Occipital lobe (tissue), 2 donors: Measurements from ENCODE around the gene KRTAP4-6. TPM values are rescaled to one million over a fixed set of nuclear protein-coding genes. Genes with fewer than 3 reads are reported as not detected.
"Not testable (repeated sequence)": the region's sequence is repeated elsewhere in the genome, so short reads cannot be mapped to it uniquely, and the experiment has no call there.

ENCODE experiments used
- DNase-seq: peaks from one replicate; lab custom pipeline; 2025; lab: John Stamatoyannopoulos, UW
- total RNA-seq: library from RNA; depleted of rRNA; stranded (reverse); fragments of >200 nt; gene quantifications from one replicate; pipeline ENCODE4 v1.2.3, GENCODE V29; 2014

The KRTAP4-6 gene
- total RNA-seq = not detected

- DNase-seq = no peak
Measured at GRCh38 chr17:41140360-41141131, at the start of gene KRTAP4-6. Gene KRTAP4-6, minus strand, starts transcription at chr17:41140544. Its CDS starts 57 bp downstream, at chr17:41140487.

- DNase-seq = not testable (repeated sequence)
Measured at GRCh38 chr17:41189837-41190318, 49.5 kb upstream of the KRTAP4-6 start, which contains the start of gene KRTAP9-1. Gene KRTAP9-1, plus strand, starts transcription at chr17:41189887. Its CDS starts 0 bp downstream, at chr17:41189887.

GRCh38 chr17:41186872-41187271 is 46.5 kb upstream of the KRTAP4-6 start:
- no peak for DNase-seq

DNA sequence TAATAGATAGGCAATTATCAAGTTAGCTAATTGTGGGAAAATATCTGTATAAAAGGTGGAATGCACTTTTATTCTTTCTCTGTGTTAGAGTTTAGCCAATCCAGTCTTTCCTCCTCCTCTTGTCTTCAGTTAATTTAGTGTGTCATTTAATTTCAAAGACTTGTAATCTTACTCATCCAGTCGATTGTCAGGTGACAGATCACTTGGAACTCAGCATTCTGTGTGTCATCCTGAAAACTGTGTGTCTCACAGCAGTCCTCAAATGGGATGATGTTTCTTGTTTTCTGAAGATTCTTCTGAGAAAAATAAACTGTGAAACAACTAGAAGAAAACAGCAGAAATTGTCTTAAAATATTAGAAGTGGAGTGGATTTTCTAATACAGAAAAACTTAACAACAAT is 44.7 kb upstream of the KRTAP4-6 start:
- no peak for DNase-seq

DNA sequence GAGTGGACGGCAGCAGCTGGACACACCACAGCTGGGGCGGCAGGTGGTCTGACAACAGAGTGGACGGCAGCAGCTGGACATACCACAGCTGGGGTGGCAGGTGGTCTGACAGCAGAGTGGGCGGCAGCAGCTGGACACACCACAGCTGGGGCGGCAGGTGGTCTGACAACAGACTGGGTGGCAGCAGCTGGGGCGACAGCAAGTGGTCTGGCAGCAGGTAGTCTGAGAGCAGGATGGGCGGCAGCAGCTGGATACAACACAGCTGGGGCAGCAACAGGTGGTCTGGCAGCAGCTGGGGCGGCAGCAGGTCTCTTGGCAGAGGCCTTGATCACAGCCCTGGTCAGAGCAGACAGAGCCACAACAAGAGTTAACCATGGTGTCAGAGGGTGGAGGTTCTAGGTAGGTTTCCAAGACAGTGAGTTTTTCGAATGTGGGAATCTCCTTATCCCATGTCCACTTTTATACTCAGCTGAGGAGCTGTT is 44.2 kb upstream of the KRTAP4-6 start, which contains the start of gene KRTAP4-1:
TSS of gene KRTAP4-1 (minus strand) at position 432 of the 482 bp plus-strand sequence. CDS start at position 375, 57 bp downstream.
- no peak for DNase-seq

GRCh38 chr17:41178843-41179616 is 38.7 kb upstream of the KRTAP4-6 start:
- no peak for DNase-seq

DNA sequence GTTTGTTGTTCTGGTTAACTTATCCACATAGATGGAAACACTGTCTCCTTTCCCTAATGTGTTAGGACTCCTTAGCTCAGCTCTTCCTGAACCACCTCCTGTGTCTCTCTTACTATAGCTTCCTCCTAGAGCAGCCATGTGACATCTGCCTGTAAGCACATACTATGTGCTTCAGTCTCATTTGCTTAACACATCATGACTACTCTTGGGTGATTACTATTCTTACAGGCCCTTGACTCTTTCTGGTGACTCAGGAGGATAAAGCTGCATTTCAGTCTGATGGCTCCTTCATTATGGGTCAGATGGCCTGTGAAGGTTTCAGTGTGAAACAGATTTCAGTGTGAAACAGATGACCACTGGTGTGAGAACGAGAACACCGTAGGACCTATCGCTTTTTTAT is 38.0 kb upstream of the KRTAP4-6 start:
- DNase-seq = no peak

- DNase-seq = no peak
Measured at GRCh38 chr17:41177727-41178271, 37.5 kb upstream of the KRTAP4-6 start, which contains the start of gene KRTAP4-2. Gene KRTAP4-2, minus strand, starts transcription at chr17:41178221. Its CDS starts 57 bp downstream, at chr17:41178164.

- DNase-seq = no peak
Measured at GRCh38 chr17:41176744-41177387, 36.5 kb upstream of the KRTAP4-6 start.

DNA sequence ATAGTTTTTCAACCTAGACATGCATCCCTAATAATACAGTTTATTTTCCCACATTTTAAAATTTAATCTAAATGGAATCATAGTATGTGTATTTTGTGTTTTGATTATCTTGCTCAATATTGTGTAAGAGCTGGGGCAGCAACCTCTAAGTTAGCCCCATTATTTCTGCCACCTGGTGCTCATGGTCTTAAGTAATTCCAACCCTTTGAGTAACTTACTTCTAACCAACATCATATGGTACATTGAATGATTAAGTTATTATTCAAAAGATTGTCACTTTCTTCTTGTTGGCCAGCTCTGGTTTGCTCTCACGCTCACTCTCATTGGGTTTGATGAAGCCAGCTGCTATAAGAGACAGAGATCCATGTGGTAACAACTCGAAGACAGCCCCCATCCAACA is 31.5 kb upstream of the KRTAP4-6 start:
- no peak for DNase-seq

DNA sequence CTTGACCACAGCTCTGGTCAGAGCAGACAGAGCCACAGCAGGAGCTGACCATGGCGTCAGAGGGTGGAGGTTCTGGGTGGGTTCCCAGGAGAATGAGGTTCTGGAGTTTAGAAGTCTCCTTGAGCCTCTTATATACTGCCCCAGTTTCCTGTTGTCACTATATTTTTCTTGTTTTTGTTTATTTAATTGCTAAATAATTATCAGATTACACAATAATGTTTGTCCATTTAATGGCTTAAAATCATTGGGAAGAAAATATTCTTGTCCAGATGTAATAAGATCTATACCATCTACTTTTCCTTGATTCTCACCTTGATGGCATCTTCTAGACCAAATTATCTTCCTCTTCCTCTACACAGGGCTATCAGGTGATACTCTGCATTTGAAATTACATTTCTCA is 27.8 kb upstream of the KRTAP4-6 start, which contains the start of gene KRTAP4-3:
TSS of gene KRTAP4-3 (minus strand) at position 101 of the 400 bp plus-strand sequence. CDS start at position 52, 49 bp downstream.
- DNase-seq = no peak

DNA sequence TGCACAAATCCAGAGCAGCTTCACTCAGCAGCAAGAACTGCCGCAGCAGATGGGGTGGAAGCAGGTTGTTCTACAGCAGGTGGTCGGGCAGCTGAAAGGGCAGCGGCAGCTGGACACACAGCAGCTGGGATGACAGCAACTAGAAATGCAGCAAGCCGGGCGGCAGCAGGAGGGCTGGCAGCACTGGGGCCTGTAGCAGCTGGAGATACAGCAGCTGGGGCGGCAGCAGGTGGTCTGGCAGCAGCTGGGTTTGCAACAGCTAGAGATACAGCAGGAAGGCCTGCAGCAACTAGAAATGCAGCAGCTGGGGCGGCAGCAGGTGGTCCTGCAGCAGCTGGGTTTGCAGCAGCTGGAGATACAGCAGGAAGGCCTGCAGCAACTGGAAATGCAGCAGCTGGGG is 27.2 kb upstream of the KRTAP4-6 start:
- DNase-seq = no peak

DNA sequence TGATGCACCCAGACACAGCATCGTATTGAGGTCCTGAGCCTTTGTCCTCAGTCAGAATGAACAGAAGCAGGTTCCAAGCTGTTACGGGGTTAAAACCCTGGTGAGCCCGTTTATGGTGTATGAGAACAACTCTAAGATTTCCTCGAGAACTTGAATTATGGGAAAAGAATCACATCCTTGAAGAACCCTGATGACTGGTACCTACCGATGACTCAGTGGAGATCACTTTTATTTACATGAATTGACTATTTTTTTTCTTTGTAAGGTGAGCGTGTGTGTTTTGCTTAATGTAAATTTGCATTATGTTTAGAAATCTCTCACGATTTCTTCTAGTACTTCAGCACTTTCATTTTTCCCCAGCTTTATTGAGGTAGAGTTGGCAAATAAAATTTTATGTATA is 23.5 kb upstream of the KRTAP4-6 start:
- DNase-seq = no peak

DNA sequence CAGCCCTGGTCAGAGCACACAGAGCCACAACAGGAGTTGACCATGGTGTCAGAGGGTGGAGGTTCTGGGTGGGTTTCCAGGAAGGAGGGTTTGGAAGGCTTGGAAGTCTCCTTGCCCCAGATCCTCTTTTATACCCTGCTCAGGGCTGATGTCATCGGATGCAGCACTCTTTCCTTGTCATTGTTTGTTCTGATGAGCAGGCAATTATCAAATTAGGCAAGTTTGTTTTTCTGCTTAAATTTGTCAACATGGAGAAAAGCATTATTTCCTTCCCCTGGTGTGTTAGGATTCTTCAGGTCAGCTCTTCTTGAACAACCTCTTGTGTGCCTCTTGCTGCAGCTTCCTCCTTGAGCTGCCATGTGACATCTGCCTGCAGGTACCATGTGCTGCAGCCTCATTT is 20.3 kb upstream of the KRTAP4-6 start, which contains the start of gene KRTAP4-4:
TSS of gene KRTAP4-4 (minus strand) at position 101 of the 400 bp plus-strand sequence. CDS start at position 44, 57 bp downstream.
- no peak for DNase-seq

- not testable (repeated sequence) for DNase-seq
Measured at GRCh38 chr17:41160190-41160589, 19.8 kb upstream of the KRTAP4-6 start.

DNA sequence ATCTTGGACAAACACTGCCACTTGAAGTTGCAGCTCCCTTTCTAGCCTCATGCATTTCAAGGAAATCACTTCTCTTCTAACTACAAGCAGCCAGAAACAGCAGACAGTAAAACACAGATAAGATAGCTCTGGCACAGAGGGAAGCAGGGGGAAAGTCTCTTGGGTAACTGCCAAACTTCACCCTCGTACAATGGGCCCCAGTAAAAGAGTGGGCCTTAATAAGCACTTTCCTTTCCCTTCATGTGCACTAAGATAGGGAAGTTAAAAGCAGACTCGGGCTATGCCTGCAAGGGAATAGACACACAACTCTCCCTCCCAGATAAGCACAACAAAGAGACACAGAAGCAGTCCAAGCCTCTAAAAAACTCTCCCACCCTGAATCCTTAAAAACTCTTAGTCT is 13.5 kb upstream of the KRTAP4-6 start:
- DNase-seq = no peak

GRCh38 chr17:41151525-41151924 is 11.2 kb upstream of the KRTAP4-6 start:
- DNase-seq = no peak

GRCh38 chr17:41150026-41150425 is 9.7 kb upstream of the KRTAP4-6 start:
- DNase-seq = no peak

DNA sequence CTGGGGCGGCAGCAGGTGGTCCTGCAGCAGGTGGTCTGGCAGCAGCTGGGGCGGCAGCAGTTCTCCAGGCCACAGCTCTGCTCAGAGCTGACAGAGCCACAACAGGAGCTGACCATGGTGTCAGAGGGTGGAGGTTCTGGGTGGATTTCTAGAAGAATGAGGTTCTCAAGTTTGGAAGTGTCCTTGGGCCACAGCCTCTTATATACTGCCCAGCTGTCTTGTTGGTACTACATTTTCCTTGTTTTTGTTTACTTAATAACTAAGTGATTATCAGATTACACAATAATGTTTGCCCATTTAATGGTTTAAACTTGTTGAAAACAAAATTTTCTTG is 9.3 kb upstream of the KRTAP4-6 start, which contains the start of gene KRTAP4-5:
TSS of gene KRTAP4-5 (minus strand) at position 174 of the 334 bp plus-strand sequence. CDS start at position 116, 58 bp downstream.
- no peak for DNase-seq

DNA sequence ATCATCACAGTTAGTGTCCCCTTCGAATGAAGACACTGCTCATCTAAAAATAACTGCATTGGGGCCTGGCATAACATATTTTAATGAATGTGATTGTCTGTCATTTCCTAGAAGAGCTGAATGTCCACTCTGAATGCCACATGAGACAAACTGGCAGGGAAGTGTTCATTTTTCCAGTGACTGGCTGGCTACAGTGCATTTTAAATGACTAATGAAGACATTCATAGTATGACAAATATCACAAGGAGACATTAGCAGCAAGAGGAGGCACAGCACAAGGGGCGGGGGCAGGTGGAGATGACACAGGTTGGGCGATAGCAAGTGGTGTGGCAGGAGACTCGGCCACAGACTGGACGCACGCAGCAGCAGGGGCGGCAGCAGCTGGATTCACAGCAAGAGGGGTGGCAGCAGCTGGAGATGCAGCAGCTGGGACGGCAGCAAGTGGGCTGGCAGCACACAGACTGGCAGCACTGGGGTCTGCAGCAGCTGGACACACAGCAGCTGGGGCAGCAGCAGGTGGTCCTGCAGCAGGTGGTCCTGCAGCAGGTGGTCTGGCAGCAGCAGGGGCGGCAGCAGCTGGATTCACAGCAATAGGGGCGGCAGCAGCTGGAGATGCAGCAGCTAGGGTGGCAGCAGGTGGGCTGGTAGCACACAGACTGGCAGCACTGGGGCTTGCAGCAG is 8.8 kb upstream of the KRTAP4-6 start:
- DNase-seq = not testable (repeated sequence)
